ENCODE measurements around the gene MEF2A.
"Not testable (repeated sequence)": the region's sequence is repeated elsewhere in the genome, so short reads cannot be mapped to it uniquely, and the experiment has no call there.

MEF2A gene

DNA sequence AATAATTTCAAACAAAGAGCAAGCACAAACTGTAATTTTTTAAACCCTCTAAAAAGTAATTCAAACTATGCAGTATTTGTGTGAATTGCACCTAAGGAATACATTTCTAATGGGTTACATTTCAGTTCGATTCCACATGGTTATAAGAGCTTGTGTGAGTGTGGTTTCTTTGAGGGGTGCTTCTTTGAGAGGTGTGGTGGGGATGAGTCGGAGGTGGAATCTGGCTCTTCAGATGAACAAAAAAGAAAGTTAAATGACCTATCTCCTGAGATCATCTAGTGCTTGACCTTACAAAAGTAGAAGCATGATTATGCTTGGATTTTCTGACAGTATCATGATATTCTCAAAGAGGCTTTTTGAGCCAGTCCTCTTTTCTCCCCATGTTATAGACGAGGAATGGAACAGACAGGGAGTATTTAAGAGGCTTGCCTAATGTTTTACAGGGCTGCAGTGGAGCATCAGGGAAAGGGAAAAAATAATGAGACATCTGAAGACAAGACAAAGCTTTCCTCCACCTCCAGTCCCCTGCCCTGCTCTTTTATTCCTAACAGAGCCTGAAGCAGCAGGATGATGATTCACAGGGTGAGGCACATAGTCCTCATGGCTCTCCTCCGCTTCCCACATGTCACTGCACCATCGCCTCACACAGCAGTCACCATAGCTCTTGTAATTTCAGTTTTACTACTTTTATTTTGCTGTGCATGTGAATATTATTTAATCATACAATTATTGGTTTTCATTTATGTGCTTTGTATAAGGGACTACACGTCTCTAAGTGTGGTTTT lies 85.4 kb downstream of the MEF2A start:
- no peak for DNase-seq (ENCODE audit: low spot score)

GRCh38 chr15:99656205-99656604 lies 90.4 kb downstream of the MEF2A start:
- DNase-seq (ENCODE audit: low spot score): no peak

DNA sequence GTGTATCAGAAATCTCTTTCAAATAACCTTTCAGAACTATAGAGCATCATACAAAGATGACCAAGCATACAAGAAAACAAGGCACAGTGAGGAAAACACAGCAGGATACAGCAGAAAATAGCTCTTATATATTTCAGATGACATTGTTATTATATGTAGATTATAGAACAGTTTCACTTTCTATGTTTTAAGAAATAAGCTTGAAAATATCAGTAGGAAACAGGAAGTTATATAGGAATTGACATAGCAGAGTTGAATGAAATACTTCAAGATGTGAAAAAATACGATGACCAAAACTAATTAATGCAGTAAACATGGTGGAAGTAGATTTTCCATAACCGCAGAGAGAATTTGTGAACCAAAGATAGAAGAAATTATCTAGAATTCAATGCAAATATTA lies 92.2 kb downstream of the MEF2A start:
- DNase-seq (ENCODE audit: low spot score): no peak

GRCh38 chr15:99662903-99663302 lies 97.1 kb downstream of the MEF2A start:
- DNase-seq (ENCODE audit: low spot score): no peak

GRCh38 chr15:99666073-99666472 lies 100.3 kb downstream of the MEF2A start:
- DNase-seq (ENCODE audit: low spot score): not testable (repeated sequence)

DNA sequence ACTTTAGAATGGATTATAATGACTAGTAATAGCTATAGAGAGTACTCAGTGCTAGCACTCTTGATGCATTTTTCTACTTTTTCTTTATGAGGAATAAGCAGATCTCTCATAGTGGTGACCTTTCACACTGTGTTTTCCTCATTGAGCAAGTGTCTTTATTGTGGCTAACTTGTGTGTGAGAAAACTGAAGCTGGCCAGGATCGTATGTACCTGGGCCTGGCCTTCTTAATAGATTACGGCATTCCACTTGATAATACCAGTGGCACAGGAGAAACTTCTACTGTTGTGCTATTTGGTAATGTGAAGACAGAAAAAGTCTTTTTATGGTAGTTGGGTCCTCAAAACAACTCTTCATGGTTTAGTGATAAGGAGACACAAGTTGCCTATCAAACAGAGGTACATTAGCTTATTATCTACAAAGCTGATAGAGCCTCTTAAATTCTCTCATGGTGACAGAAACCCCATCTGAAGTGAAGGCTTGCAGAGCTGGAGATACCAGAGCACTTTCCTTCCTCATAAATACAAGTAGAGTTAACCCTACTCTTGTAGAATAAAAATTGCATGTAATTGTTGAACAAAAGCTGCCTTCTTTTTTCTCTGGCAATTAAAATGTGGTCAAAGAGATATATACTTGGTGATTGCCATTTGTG lies 102.9 kb downstream of the MEF2A start:
- DNase-seq (ENCODE audit: low spot score): no peak

- DNase-seq (ENCODE audit: low spot score): no peak
Measured at GRCh38 chr15:99669250-99669649, 103.5 kb downstream of the MEF2A start.

DNA sequence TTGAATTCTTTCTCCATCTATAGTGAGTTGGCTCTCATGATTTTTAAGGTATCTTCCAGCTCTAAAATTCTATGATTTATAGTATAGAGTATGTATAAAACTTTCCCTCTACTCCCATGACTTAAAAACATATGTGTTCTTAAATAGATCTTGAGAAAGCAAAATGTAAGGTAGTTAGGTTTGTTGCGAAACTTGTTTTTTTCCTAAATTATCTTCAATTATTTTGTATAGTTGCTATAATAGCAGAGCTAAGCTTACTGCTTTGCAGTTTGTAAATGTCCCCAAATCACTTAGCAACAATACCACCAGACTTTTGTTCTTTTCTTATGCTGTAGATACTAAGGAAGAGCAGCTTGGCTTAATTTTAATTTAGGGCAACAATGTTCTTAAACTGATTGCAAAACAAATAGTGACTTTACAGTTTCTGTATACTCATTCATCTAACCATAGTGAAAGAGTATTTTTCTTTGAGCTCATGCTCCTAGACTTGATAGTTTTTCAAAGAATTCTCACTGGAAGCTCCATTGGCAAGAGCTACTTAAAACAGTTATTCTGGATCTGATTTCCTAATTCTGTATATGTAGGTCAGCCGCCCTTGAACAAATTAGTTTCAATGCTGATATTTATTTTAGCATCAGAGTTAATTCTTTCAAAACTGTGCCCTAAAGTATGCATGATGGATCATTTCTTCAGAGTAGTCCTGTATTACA lies 106.3 kb downstream of the MEF2A start:
- DNase-seq (ENCODE audit: low spot score): no peak

DNA sequence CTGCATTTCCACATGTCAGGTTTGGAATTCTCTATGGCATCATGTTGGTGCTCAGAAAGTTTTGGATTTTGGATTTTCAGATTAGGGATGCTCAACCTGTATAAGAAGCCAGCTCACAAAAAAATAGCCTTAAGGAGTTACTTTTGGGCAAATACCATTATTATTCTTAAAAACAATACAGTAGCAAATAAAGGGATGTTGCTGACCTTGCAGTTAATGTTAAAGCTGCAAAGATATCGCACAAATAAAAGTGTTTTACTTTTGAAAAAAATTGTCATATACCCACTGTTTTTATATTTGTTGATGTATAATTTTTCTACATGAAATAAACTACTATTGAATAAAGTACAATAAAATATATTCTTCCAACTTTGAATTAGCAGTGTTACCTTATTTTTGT lies 107.3 kb downstream of the MEF2A start:
- DNase-seq (ENCODE audit: low spot score): no peak

GRCh38 chr15:99674279-99674678 lies 108.5 kb downstream of the MEF2A start:
- DNase-seq (ENCODE audit: low spot score): no peak

GRCh38 chr15:99677540-99678134 lies 111.9 kb downstream of the MEF2A start:
- DNase-seq (ENCODE audit: low spot score): no peak

- DNase-seq (ENCODE audit: low spot score): no peak
Measured at GRCh38 chr15:99680276-99680675, 114.5 kb downstream of the MEF2A start.

DNA sequence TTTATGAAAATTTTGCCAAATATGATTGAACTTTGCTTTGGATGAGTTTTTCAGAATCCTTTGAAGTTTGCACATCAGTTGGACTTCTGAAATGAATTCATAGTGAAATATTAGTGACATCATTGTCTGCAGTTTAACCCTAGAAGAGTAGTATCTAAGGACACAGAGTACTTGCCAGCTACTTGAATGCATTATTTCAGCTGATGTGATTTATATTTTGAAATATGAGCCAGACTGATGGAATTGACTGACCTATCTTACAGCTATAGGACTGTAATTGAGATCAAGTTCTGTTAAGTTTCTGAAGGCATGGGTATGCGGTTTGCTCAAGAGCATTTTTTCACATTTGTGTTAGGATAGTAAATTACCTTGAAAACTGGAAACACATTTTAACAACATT lies 116.2 kb downstream of the MEF2A start:
- no peak for DNase-seq (ENCODE audit: low spot score)

- DNase-seq (ENCODE audit: low spot score): no peak
Measured at GRCh38 chr15:99682455-99682854, 116.7 kb downstream of the MEF2A start.

- DNase-seq (ENCODE audit: low spot score): no peak
Measured at GRCh38 chr15:99683000-99683670, 117.4 kb downstream of the MEF2A start.

GRCh38 chr15:99686290-99686689 lies 120.5 kb downstream of the MEF2A start:
- DNase-seq (ENCODE audit: low spot score): no peak

GRCh38 chr15:99692825-99693224 lies 127.0 kb downstream of the MEF2A start:
- no peak for DNase-seq (ENCODE audit: low spot score)

DNA sequence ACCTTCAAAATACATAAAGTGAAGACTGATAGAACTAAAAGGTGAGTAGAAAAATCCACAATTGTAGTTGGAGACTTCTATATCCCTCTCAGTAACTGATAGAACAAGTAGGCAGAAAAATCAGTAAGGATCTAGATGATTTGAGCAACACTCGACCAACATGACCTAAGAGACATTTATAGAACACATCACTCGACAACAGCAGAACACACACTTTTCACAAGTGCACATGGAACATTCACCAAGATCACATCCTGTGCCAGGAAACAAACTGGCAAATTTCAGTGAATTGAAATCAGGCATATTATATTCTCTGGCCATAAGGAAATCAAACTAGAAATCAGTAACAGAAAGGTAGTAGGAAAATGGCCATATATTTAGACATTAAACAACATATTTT lies 130.3 kb downstream of the MEF2A start:
- no peak for DNase-seq (ENCODE audit: low spot score)

DNA sequence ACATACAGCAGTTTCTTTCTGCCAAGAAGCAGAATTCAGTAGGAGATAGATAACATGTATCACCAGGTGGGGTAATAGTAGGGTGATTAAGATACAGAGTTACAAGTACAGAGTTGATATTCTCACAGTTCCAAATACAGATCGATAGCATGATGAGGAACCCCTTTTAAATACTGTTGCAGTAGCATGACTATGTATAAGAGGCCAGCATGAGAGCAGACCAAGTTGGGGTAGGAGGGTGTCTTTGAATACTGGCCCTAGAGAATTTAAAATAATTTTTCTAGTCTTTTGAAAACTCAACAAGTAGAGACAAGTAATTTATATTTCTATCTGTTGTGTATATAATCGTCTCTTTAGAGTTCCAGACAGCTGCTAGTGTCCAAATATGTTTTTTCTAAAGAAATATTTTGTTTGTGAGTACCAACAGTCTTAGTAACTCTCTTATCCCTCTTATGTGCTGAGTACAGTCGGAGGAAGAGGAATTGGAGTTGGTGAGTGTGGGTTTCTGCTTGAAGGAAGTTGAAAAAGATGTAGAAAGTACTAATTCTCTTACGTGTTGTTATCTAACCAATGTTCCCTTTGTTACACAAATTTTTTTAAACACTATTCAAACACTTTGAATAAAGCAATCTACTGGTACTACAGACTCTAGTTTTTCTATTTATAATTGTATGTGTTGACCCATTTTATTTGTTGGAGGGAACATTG lies 137.3 kb downstream of the MEF2A start:
- peak; percentile 44 for DNase-seq (ENCODE audit: low spot score)

- DNase-seq (ENCODE audit: low spot score): peak; percentile 74
Measured at GRCh38 chr15:99703603-99704443, 138.0 kb downstream of the MEF2A start.

DNA sequence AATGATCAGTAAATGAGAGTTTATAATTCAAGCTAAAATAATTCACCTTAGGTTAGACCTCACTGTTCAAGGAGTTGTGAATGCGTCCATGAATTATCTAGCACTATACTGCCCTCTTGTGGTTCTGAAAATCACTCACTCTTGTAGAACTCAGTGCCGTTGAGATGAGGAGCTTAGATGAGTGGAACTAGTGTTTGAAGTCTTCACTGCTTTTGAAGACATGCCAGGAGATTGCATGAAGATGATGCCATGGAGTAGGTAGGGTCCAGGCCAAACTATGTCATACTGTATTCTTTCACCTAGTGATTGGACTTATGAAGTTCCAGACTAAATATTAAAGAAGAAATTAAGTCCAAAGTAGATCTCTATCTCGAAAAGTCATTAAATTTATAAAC lies 138.7 kb downstream of the MEF2A start:
- peak; percentile 90 for DNase-seq (ENCODE audit: low spot score)
